VCaP (cell line): ENCODE measurements around the gene CFAP77.

Source experiments
- H3K27ac ChIP-seq: fragments of 450-650 bp; 2 replicates; pipeline ENCODE4 v1.5.1; 2017
- CTCF ChIP-seq: fragments of 450-650 bp; conservative IDR thresholded peaks from 2 replicates; pipeline ENCODE4 v1.5.1; 2017; ENCODE audit warnings: mild to moderate bottlenecking, moderate library complexity

Gene CFAP77

DNA sequence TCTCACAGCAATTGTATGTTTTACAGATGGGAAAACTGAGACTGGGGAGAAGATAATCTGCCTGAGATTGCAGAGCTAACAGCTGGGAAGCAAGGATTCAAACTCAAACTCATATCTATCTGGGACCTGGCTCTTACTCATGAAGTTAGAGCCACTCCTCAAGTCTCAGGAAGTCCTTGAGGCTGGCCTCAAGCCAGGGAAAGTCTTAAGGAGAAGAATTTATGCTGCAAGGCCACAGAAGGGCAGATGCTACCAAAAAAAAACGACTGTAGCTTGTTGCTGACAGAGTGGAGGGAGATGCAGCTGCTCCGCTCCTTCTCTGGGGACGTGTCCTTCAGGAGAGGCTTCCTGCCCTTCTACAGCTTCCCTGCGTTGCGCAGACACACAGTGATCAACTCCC lies 212.1 kb downstream of the CFAP77 start:
- no peak for TF ChIP-seq CTCF
- no peak overlapping the region for H3K27ac ChIP-seq
